A673 (cell line): ENCODE measurements around the gene NCKAP5. TPM values are rescaled to one million over a fixed set of nuclear protein-coding genes. Genes with fewer than 3 reads are reported as not detected.

Experiments
- BruUV-seq: library from RNA; stranded (reverse); fragments of 400-500 nt; replicated peaks from 2 replicates; lab custom pipeline; 2021; lab: Mats Ljungman, UMichigan
- CTCF ChIA-PET: fragments of 300-600 bp; sonication (Branson Sonifier 250); formaldehyde crosslinking; loops from one replicate; lab custom pipeline; 2022; ENCODE audit warnings: antibody characterized with exemption; lab: Charles Lee
- POLR2A ChIA-PET: fragments of 300-600 bp; sonication (Branson Sonifier 250); formaldehyde crosslinking; loops from one replicate; lab custom pipeline; 2022; ENCODE audit warnings: antibody characterized with exemption; ENCODE audit not compliant: low non-redundant PET; lab: Charles Lee
- DNase-seq: peaks from one replicate; pipeline ENCODE4 v3.0.0-alpha.2; 2015; ENCODE audit warnings: low spot score
- H3K27ac ChIP-seq: fragments of 200-600 bp; sonication (generic); 2 replicates; pipeline ENCODE4 v1.5.1; 2016; ENCODE audit warnings: mixed run types, low read depth, mild to moderate bottlenecking, mixed read lengths, antibody characterized with exemption, low read length; ENCODE audit not compliant: poor library complexity, severe bottlenecking
- H3K27me3 ChIP-seq: fragments of 200-600 bp; sonication (generic); replicated peaks from 2 replicates; pipeline ENCODE4 v1.6.1; 2017; ENCODE audit warnings: mixed run types, low read depth, mild to moderate bottlenecking, mixed read lengths, antibody characterized with exemption, low read length; ENCODE audit not compliant: insufficient read depth, poor library complexity
- H3K36me3 ChIP-seq: fragments of 200-600 bp; sonication (generic); 2 replicates; pipeline ENCODE4 v1.6.1; 2016; ENCODE audit warnings: mixed run types, mild to moderate bottlenecking, mixed read lengths, antibody characterized with exemption, low read length; ENCODE audit not compliant: insufficient read depth, poor library complexity, severe bottlenecking
- H3K4me1 ChIP-seq: fragments of 200-600 bp; sonication (generic); 2 replicates; pipeline ENCODE4 v1.6.1; 2017; ENCODE audit warnings: mixed run types, mild to moderate bottlenecking, mixed read lengths, antibody characterized with exemption, low read length; ENCODE audit not compliant: insufficient read depth, poor library complexity, severe bottlenecking
- H3K4me3 ChIP-seq: fragments of 200-600 bp; sonication (generic); 2 replicates; pipeline ENCODE4 v1.5.1; 2016; ENCODE audit warnings: low read depth, mixed run types, mild to moderate bottlenecking, mixed read lengths, low read length; ENCODE audit not compliant: poor library complexity, severe bottlenecking
- H3K9me3 ChIP-seq: fragments of 200-600 bp; sonication (generic); 2 replicates; pipeline ENCODE4 v1.6.1; 2016; ENCODE audit warnings: mixed run types, low read depth, mild to moderate bottlenecking, mixed read lengths, antibody characterized with exemption, low read length; ENCODE audit not compliant: poor library complexity, severe bottlenecking
- CTCF ChIP-seq: fragments of 300-800, 200-600 bp; sonication (generic); conservative IDR thresholded peaks from 2 replicates; pipeline ENCODE4 v1.5.1; 2017; ENCODE audit warnings: low read depth, mild to moderate bottlenecking, antibody characterized with exemption, low read length, moderate library complexity, mixed read lengths
- EZH2 ChIP-seq: fragments of 200-600 bp; sonication (generic); IDR thresholded peaks from 2 replicates; pipeline ENCODE4 v1.6.1; 2017; ENCODE audit warnings: borderline replicate concordance, low read depth, mild to moderate bottlenecking, mixed read lengths, antibody characterized with exemption, low read length; ENCODE audit not compliant: poor library complexity, severe bottlenecking
- intact Hi-C: fragments of 100-400 bp; cut with micrococcal nuclease; formaldehyde crosslinking; loops from one replicate; pipeline ENCODE4 v1.10.0; 2022; ENCODE audit not compliant: unreplicated experiment
- total RNA-seq: library from RNA; stranded (reverse); gene quantifications from 2 replicates; pipeline ENCODE4 v1.2.3, GENCODE V29; 2021

The NCKAP5 gene
- total RNA-seq, 1 experiment from 2014 or later = 26.6 TPM

- H3K27me3 ChIP-seq = no peaks in the 10 kb centered on the region
- H3K27ac ChIP-seq = no peak overlapping the region
- TSS peak; percentile 15 for BruUV-seq
- H3K4me3 ChIP-seq = no peak overlapping the region
- H3K36me3 ChIP-seq = no peaks in the 10 kb centered on the region
- ChIA-PET CTCF (no interaction called here), POLR2A (no interaction called here)
- DNase-seq = no peak
- intact Hi-C loops = no loop called here
- peaks cover 21% of the 10 kb centered on the region for H3K4me1 ChIP-seq
- no peaks in the 10 kb centered on the region for H3K9me3 ChIP-seq
- no peak for TF ChIP-seq CTCF
These were observed 605.1 kb downstream of the NCKAP5 start for GRCh38 chr2:132963161-132963560.

GRCh38 chr2:132958887-132959286 is 609.4 kb downstream of the NCKAP5 start:
- no peak overlapping the region for H3K27ac ChIP-seq
- BruUV-seq = no TSS peak
- intact Hi-C loops = no loop called here
- CTCF ChIA-PET = no interaction called here
- H3K27me3 ChIP-seq = no peaks in the 10 kb centered on the region
- POLR2A ChIA-PET = no interaction called here
- no peaks in the 10 kb centered on the region for H3K9me3 ChIP-seq
- H3K4me1 ChIP-seq = peaks cover 12% of the 10 kb centered on the region
- TF ChIP-seq CTCF (no peak), EZH2 (no peak)
- H3K4me3 ChIP-seq = no peak overlapping the region
- DNase-seq = no peak
- no peaks in the 10 kb centered on the region for H3K36me3 ChIP-seq

- H3K4me1 ChIP-seq = peaks cover 9% of the 10 kb centered on the region
- no peaks in the 10 kb centered on the region for H3K9me3 ChIP-seq
- no peaks in the 10 kb centered on the region for H3K36me3 ChIP-seq
- TF ChIP-seq EZH2 (no peak), CTCF (no peak)
- no peaks in the 10 kb centered on the region for H3K27me3 ChIP-seq
- no peak for DNase-seq
- intact Hi-C loops = no loop called here
- BruUV-seq = no TSS peak
- H3K27ac ChIP-seq = no peak overlapping the region
- ChIA-PET POLR2A (no interaction called here), CTCF (no interaction called here)
- H3K4me3 ChIP-seq = no peak overlapping the region
These were observed 612.2 kb downstream of the NCKAP5 start for GRCh38 chr2:132955871-132956615.
